Thyroid gland (tissue), 4 donors: ENCODE data around the gene AK8. TPM values are rescaled to one million over a fixed set of nuclear protein-coding genes. Genes with fewer than 3 reads are reported as not detected.

Source experiments
- DNase-seq, 2 donors: peaks; one replicate each; pipeline ENCODE4 v3.0.0-alpha.2; 2019
- H3K27ac ChIP-seq, 3 donors: fragments of 200-600 bp; sonication (generic); 1 replicate in 2 of 3; 2 replicates in 1 of 3; pipeline ENCODE4 v1.5.1; 2016 to 2019; ENCODE audit warnings: mild to moderate bottlenecking in 1 of 3, moderate library complexity in 1 of 3
- H3K27me3 ChIP-seq: fragments of 200-600 bp; sonication (generic); one replicate; pipeline ENCODE4 v1.5.1; 2019
- H3K36me3 ChIP-seq, 2 donors: fragments of 200-600 bp; sonication (generic); one replicate each; pipeline ENCODE4 v1.5.1; 2016 to 2019
- H3K4me1 ChIP-seq, 2 donors: fragments of 200-600 bp; sonication (generic); one replicate each; pipeline ENCODE4 v1.5.1; 2017 to 2019
- H3K4me3 ChIP-seq, 3 donors: fragments of 200-600 bp; sonication (generic); replicated peaks in 1 of 3; 1 replicate in 2 of 3; 2 replicates in 1 of 3; pipeline ENCODE4 v1.5.1; 2016; ENCODE audit warnings: mild to moderate bottlenecking in 1 of 3
- H3K9me3 ChIP-seq: fragments of 200-600 bp; sonication (generic); one replicate; pipeline ENCODE4 v1.5.1; 2017
- POLR2A ChIP-seq, 2 donors: fragments of 450-650 bp; IDR thresholded peaks; one replicate each; pipeline ENCODE4 v1.6.1; 2017; ENCODE audit warnings: antibody characterized with exemption in 2 of 2, mild to moderate bottlenecking in 2 of 2, moderate library complexity in 1 of 2
- WGBS, 2 donors: methylation state at CpG; one replicate each; pipeline ENCODE4 v1.1.5; 2017; 5-methylcytosine and 5-hydroxymethylcytosine counted together
- intact Hi-C: fragments of 100-400 bp; cut with DNase I; formaldehyde crosslinking; loops from one replicate; pipeline ENCODE4 v1.15.1; 2023
- total RNA-seq, 4 donors: library from RNA; depleted of rRNA; stranded (reverse); fragments of >200 nt; gene quantifications; one replicate each; pipeline ENCODE4 v1.2.3, GENCODE V29; 2016
- TF ChIP-seq, protein P1 (sequence below), 6 experiments: fragments of 200-600 bp in 3 of 6; fragments of 450-650 bp in 3 of 6; sonication (generic) in 3 of 6; IDR thresholded peaks; one replicate each; pipeline ENCODE4 v1.5.1; 2016 to 2019; ENCODE audit warnings: antibody characterized with exemption in 6 of 6, mild to moderate bottlenecking in 2 of 6, inconsistent platforms in 1 of 6, moderate library complexity in 1 of 6

AK8 gene
- total RNA-seq, 4 donors from 2014 or later = 5.4 to 9.9 (median 8.0) TPM

DNA sequence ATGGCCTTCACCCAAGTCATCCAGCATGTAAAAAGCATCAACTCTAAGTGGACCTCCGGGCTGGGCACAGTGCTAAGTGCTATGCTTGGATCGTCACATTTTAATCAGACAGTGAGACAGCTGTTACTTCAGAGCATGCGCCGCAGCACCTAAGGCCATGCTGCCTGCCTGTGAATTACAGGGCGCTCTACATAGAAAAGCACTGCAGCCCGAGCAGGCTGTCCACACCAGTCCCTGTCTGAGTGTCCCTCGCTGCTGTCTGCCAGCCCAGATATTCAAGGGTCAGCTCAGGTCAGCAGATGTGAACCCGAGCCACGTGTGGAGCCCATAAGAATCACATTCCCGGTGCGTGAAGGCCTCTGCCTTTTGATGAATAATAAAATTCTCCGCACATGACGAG lies 37.1 kb downstream of the AK8 start:
- intact Hi-C loops = no loop called here
- Histone ChIP-seq H3K27me3 (no peaks in the 10 kb centered on the region), H3K36me3 (no peaks in the 10 kb centered on the region), H3K9me3 (no peaks in the 10 kb centered on the region), H3K27ac (no peak overlapping the region), H3K4me1 (no peaks in the 10 kb centered on the region), H3K4me3 (no peak overlapping the region)
- DNase-seq = no peak
- no peak for TF ChIP-seq POLR2A (IDR thresholded peaks at IDR 0.05)
- TF ChIP-seq, protein P1, sequence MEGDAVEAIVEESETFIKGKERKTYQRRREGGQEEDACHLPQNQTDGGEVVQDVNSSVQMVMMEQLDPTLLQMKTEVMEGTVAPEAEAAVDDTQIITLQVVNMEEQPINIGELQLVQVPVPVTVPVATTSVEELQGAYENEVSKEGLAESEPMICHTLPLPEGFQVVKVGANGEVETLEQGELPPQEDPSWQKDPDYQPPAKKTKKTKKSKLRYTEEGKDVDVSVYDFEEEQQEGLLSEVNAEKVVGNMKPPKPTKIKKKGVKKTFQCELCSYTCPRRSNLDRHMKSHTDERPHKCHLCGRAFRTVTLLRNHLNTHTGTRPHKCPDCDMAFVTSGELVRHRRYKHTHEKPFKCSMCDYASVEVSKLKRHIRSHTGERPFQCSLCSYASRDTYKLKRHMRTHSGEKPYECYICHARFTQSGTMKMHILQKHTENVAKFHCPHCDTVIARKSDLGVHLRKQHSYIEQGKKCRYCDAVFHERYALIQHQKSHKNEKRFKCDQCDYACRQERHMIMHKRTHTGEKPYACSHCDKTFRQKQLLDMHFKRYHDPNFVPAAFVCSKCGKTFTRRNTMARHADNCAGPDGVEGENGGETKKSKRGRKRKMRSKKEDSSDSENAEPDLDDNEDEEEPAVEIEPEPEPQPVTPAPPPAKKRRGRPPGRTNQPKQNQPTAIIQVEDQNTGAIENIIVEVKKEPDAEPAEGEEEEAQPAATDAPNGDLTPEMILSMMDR (IDR thresholded peaks at IDR 0.05) = no peak
- 84 to 93% methylated on average over 13 of the region's 13 CpGs for WGBS, 2 donors

DNA sequence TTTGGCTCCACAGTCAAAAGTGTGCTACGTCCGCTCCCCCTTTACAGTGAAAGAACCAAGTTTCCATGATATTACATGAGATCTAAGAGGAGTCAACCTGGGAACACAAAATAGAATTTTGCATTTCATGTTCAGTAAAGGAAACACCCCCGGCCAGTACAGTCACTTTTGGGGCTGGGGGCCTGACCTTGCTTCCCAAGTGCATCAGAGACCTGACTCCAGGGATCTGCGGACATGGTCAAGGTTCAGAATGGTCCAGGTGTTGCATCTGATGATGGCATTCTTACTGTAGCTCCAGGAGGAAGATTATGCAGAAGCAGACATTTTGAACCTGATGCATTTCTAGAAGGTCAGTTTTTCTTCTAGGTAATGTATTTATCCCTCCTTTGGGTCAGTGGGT lies 39.8 kb downstream of the AK8 start:
- no peak overlapping the region for H3K27ac ChIP-seq
- no peak for TF ChIP-seq POLR2A (IDR thresholded peaks at IDR 0.05)
- TF ChIP-seq, protein P1 (IDR thresholded peaks at IDR 0.05) = no peak
- H3K4me3 ChIP-seq = no peak overlapping the region
- no peaks in the 10 kb centered on the region for H3K36me3 ChIP-seq
- intact Hi-C loops = no loop called here
- H3K9me3 ChIP-seq = no peaks in the 10 kb centered on the region
- H3K4me1 ChIP-seq = no peaks in the 10 kb centered on the region
- 87 to 95% methylated on average over 4 of the region's 4 CpGs for WGBS, 2 donors
- no peaks in the 10 kb centered on the region for H3K27me3 ChIP-seq
- DNase-seq = no peak

DNA sequence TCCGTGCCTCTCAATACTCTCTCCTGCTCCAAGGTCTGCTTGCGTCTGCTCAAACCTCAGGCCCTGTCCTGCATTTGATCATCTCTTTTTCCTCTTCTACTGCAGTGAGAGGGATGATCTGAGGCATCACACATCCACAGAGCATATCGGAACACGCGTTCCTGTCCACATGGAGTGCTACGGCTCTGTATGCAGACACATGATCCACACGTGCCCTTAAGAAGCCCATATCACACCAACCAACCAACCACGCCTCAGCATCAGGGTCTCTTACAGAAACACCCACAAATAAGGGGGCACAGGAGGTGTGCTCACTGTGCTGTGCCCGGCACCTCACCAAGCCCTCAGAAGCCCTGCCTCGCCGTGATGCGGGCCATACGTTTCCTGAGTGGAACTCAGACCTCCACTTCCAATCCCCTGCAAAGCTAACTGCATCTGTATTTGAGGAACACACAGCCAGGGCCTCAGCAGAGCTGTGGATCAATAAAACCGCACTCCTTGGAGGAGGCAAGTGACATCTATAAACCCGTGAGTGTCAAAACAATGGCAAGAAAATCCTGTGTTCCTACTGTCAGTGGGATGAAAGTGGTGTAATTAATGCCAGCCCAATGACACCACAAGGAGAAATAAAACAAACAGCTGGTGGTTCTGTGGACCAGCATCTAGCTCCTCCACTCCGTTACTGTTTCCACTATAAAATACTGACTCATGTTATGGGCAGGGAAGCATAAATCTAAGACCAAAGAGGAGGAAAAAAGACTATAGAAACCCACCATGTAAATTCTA lies 40.4 kb downstream of the AK8 start:
- TF ChIP-seq, protein P1 (IDR thresholded peaks at IDR 0.05) = no peak
- TF ChIP-seq POLR2A (IDR thresholded peaks at IDR 0.05) = no peak
- H3K4me1 ChIP-seq = peaks cover 0 to under 1% of the 10 kb centered on the region in 2 donors
- H3K4me3 ChIP-seq = no peak overlapping the region
- WGBS, 2 donors = 87% methylated on average over 16 of the region's 16 CpGs
- H3K36me3 ChIP-seq = no peaks in the 10 kb centered on the region
- no peaks in the 10 kb centered on the region for H3K9me3 ChIP-seq
- intact Hi-C loops = no loop called here
- DNase-seq = no peak
- no peak overlapping the region for H3K27ac ChIP-seq
- H3K27me3 ChIP-seq = no peaks in the 10 kb centered on the region

DNA sequence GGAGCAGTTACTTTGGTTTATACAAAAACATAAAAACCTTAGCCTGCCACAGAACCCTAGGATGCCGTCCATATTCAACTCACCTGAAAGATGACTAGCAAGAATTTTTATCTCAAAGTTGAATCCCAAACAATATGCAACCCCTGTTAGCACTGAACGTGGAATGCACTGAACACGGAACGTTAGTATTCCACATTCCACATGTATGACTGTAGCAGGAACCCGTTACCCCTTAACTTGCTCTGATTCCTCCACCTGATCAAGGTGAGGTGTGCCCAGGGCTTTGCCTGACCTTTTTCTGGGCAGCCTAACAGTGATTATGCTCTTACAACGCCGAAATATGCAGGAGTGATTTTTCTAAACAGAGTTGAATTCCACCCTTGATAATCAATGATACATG lies 43.7 kb downstream of the AK8 start:
- Histone ChIP-seq H3K9me3 (no peaks in the 10 kb centered on the region), H3K4me3 (no peak overlapping the region)
- 92 to 93% methylated on average over 7 of the region's 7 CpGs for WGBS, 2 donors

More for the DNA sequence above, 43.7 kb downstream of the AK8 start:
- no peak overlapping the region for H3K27ac ChIP-seq
- no peaks in the 10 kb centered on the region for H3K36me3 ChIP-seq
- H3K4me1 ChIP-seq = peaks cover 3 to 4% of the 10 kb centered on the region in 2 donors
- no peak for DNase-seq
- TF ChIP-seq, protein P1 (IDR thresholded peaks at IDR 0.05) = no peak
- TF ChIP-seq POLR2A (IDR thresholded peaks at IDR 0.05) = no peak
- H3K27me3 ChIP-seq = no peaks in the 10 kb centered on the region
- intact Hi-C loops = no loop called here
